HFFc6 (cell line): ENCODE data around the gene TMIGD3. TPM values are rescaled to one million over a fixed set of nuclear protein-coding genes. Genes with fewer than 3 reads are reported as not detected.
A peak's percentile ranks its signal among the peaks of the same experiment; 100 is the strongest.

ENCODE experiments used
- DNase-seq: peaks from one replicate; pipeline ENCODE4 v3.0.0-alpha.2; 2018
- H3K27ac Mint-ChIP-seq: 2 replicates; pipeline ENCODE4 v1.8.0; 2020; ENCODE audit warnings: mild to moderate bottlenecking, mixed read lengths
- H3K27me3 Mint-ChIP-seq: 2 replicates; pipeline ENCODE4 v1.8.0; 2021; ENCODE audit warnings: mild to moderate bottlenecking, moderate library complexity, mixed read lengths; ENCODE audit not compliant: insufficient read depth
- H3K36me3 Mint-ChIP-seq: 2 replicates; pipeline ENCODE4 v1.8.0; 2021; ENCODE audit warnings: low read depth, mixed read lengths
- H3K4me1 Mint-ChIP-seq: 2 replicates; pipeline ENCODE4 v1.8.0; 2020; ENCODE audit warnings: low read depth, mixed read lengths
- H3K4me3 Mint-ChIP-seq: 2 replicates; pipeline ENCODE4 v1.8.0; 2020; ENCODE audit warnings: mild to moderate bottlenecking, moderate library complexity, mixed read lengths
- H3K9me3 Mint-ChIP-seq: 2 replicates; pipeline ENCODE4 v1.8.0; 2020; ENCODE audit warnings: mild to moderate bottlenecking, mixed read lengths
- CTCF ChIP-seq: fragments of 200-600 bp; sonication (generic); IDR thresholded peaks from 2 replicates; pipeline ENCODE4 v1.5.0; 2021; ENCODE audit warnings: antibody characterized with exemption, mild to moderate bottlenecking
- total RNA-seq, 6 experiments: library from RNA; stranded (reverse); fragmentation: NEBNext Ultra II Directional; extraction: Animal tissue kit (Norgen Biotek cat#: 25700); gene quantifications; 2 replicates in 1 of 6; 3 replicates in 5 of 6; pipeline ENCODE4 v1.2.3, GENCODE V29; 2021

The TMIGD3 gene
- total RNA-seq, 6 experiments from 2014 or later = not detected

GRCh38 chr1:111512132-111512889 lies 8.9 kb upstream of the TMIGD3 start:
- Mint-ChIP-seq H3K27ac (no peak overlapping the region), H3K4me3 (no peak overlapping the region), H3K4me1 (peaks cover 29% of the 10 kb centered on the region), H3K27me3 (peaks cover 2% of the 10 kb centered on the region; the same call in 1 of the 2 replicates), H3K9me3 (no peaks in the 10 kb centered on the region), H3K36me3 (no peaks in the 10 kb centered on the region)
- no peak for DNase-seq
- TF ChIP-seq CTCF = no peak

GRCh38 chr1:111511370-111511769 lies 7.9 kb upstream of the TMIGD3 start:
- Mint-ChIP-seq H3K36me3 (no peaks in the 10 kb centered on the region), H3K9me3 (no peaks in the 10 kb centered on the region), H3K4me1 (peaks cover 21% of the 10 kb centered on the region), H3K27me3 (peaks cover 2% of the 10 kb centered on the region; the same call in 1 of the 2 replicates), H3K27ac (no peak overlapping the region), H3K4me3 (no peak overlapping the region)
- no peak for DNase-seq
- TF ChIP-seq CTCF = no peak

- Mint-ChIP-seq H3K36me3 (no peaks in the 10 kb centered on the region), H3K27ac (no peak overlapping the region), H3K27me3 (no peaks in the 10 kb centered on the region; the same call in 1 of the 2 replicates), H3K4me3 (no peak overlapping the region), H3K4me1 (peaks cover 20% of the 10 kb centered on the region), H3K9me3 (no peaks in the 10 kb centered on the region)
- no peak for DNase-seq
- TF ChIP-seq CTCF = no peak
Observed at GRCh38 chr1:111509997-111510375, 6.6 kb upstream of the TMIGD3 start.

GRCh38 chr1:111507411-111508201 lies 4.2 kb upstream of the TMIGD3 start:
- no peak for TF ChIP-seq CTCF
- Mint-ChIP-seq H3K9me3 (no peaks in the 10 kb centered on the region), H3K27ac (peak overlapping the region; percentile 94), H3K4me1 (peaks cover 20% of the 10 kb centered on the region), H3K36me3 (no peaks in the 10 kb centered on the region), H3K27me3 (peaks cover 6% of the 10 kb centered on the region; the same call in 1 of the 2 replicates), H3K4me3 (peak overlapping the region; percentile 73)
- peak; percentile 52 for DNase-seq

GRCh38 chr1:111506561-111506960 lies 3.1 kb upstream of the TMIGD3 start:
- Mint-ChIP-seq H3K27ac (no peak overlapping the region), H3K4me1 (peaks cover 20% of the 10 kb centered on the region)

More at GRCh38 chr1:111506561-111506960, 3.1 kb upstream of the TMIGD3 start:
- Mint-ChIP-seq H3K36me3 (no peaks in the 10 kb centered on the region), H3K4me3 (no peak overlapping the region), H3K27me3 (peaks cover 6% of the 10 kb centered on the region; the same call in 1 of the 2 replicates), H3K9me3 (no peaks in the 10 kb centered on the region)
- no peak for DNase-seq
- TF ChIP-seq CTCF = no peak
